ENCODE data around the gene GRIN1. TPM values are rescaled to one million over a fixed set of nuclear protein-coding genes. Genes with fewer than 3 reads are reported as not detected.

Gene GRIN1
- total RNA-seq, 1 donor from 2014 or later = 29.8 TPM

DNA sequence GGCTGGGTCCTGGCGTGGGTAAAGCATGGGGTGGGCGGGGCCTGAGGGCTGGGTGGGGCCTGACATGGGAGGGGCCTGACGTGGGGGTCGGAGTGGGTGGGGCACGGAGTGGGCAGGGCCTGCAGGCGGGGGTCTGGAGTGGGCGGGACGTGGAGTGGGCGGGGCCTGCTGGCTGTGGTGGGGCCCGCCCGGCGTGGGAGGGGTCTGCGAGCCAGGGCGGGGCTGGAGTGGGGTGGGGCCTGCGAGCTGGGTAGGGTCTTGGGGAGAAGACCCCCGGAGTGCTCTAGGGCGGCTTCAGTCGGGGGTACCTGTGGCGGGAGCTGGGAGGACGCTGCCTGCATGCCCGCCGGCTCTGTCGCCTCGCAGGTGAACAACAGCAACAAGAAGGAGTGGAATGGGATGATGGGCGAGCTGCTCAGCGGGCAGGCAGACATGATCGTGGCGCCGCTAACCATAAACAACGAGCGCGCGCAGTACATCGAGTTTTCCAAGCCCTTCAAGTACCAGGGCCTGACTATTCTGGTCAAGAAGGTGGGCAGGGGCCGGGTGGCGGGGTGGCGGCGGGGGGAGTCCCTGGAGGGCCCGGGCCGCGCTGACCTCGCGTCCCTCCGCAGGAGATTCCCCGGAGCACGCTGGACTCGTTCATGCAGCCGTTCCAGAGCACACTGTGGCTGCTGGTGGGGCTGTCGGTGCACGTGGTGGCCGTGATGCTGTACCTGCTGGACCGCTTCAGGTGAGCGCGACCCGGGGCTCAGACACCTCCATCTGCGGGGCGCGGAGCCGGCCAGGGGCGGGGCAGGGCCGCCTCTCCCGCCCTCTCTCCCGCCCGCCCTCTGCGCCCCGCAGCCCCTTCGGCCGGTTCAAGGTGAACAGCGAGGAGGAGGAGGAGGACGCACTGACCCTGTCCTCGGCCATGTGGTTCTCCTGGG is 22.9 kb downstream of the GRIN1 start:
- DNase-seq (ENCODE audit: low spot score in 2 of 2) (no peak), FAIRE-seq (no peak)

DNA sequence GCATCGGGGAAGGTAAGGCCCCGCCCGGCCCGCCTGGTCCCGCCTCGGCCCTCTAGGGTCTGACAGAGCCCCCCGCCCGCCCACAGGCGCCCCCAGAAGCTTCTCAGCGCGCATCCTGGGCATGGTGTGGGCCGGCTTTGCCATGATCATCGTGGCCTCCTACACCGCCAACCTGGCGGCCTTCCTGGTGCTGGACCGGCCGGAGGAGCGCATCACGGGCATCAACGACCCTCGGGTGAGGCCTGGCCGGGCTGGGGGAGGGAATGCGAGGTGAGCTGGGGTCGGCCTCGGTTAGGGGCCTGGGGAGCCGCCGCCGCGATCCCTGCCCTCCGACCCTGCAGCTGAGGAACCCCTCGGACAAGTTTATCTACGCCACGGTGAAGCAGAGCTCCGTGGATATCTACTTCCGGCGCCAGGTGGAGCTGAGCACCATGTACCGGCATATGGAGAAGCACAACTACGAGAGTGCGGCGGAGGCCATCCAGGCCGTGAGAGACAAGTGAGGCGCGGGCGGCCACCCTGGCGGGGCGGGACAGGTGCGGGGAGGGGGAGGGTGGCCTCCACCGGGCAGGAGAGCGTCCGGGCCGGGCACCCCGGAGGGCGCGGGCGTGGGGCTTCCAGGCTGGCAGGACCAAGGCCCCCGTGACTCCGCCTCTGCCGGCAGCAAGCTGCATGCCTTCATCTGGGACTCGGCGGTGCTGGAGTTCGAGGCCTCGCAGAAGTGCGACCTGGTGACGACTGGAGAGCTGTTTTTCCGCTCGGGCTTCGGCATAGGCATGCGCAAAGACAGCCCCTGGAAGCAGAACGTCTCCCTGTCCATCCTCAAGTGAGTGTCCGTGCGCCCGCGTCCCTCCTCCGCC is 23.8 kb downstream of the GRIN1 start:
- DNase-seq (ENCODE audit: low spot score in 2 of 2) = no peak
- no peak for FAIRE-seq

DNA sequence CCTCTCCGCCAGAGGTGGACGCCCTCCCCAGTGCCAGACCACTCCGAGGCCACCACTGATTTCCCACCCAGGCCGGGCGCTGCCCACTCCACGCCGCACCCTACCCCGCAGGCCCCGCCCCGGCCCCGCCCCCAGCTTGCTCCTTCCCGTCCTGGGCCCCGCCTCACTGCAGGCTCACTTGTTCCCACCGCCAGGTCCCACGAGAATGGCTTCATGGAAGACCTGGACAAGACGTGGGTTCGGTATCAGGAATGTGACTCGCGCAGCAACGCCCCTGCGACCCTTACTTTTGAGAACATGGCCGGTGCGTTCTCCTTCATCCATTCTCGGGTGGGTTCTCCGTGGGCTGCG is 24.4 kb downstream of the GRIN1 start:
- FAIRE-seq (no peak), DNase-seq (ENCODE audit: low spot score in 2 of 2) (no peak)

DNA sequence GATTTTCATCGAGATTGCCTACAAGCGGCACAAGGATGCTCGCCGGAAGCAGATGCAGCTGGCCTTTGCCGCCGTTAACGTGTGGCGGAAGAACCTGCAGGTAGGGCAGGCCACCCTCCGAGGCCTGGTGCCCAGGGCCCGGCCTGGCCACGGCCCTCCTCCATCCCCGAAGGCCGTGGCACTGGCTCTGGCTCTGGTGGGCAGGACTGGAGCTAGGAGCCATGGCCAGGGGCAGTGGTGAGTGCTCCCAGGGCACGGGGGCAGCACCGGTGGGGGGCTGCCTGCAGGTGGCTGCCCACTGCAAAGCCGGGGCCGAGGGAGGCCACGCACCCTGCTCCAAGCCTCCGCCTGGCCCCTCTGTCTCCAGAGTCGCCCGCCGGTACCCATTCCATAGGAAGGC is 24.9 kb downstream of the GRIN1 start:
- DNase-seq (ENCODE audit: low spot score in 2 of 2) = no peak
- FAIRE-seq = no peak

DNA sequence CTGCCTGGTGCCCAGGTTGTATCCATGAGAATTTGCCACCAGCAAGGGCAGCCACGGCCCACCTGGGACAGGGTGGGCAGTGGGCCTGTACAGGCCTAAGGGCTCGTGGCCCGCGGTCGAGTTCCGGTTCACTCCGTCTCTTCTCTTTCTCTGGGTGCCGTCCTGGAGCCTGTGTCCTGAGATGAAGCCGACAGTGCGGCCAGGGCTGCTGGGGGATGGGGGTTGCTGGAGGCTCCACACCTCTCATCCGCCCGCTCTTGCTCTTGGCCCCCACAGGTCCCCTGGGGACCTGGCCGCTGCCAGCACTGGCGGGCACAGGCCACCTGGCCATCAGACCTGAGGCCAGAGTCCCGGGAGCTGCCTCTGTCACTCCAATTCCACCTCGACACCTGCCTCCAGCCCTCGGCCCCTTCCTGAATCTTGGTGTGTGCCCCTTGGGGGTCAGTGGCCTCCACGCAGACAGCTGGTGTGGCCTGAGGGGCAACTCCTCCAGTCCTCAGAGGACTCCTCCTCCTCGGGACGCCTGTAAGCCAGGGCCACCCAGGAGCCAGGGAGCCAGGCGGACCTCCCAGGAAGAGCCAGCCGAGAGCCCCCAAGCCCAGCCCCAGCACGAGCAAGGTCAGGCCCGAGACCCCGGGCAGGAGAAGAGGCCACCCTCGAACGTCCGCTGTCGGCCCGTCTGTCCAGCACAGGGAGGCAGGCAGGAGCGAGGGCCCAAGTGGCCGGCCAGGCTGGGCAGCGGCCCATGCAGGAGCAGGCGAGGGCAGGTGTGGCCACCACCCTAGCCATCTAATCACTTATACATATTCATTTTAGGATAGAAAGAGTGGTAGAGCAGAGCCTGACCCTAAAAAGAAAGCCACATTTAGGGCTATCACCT is 25.7 kb downstream of the GRIN1 start:
- FAIRE-seq (no peak), DNase-seq (ENCODE audit: low spot score in 2 of 2) (no peak)

DNA sequence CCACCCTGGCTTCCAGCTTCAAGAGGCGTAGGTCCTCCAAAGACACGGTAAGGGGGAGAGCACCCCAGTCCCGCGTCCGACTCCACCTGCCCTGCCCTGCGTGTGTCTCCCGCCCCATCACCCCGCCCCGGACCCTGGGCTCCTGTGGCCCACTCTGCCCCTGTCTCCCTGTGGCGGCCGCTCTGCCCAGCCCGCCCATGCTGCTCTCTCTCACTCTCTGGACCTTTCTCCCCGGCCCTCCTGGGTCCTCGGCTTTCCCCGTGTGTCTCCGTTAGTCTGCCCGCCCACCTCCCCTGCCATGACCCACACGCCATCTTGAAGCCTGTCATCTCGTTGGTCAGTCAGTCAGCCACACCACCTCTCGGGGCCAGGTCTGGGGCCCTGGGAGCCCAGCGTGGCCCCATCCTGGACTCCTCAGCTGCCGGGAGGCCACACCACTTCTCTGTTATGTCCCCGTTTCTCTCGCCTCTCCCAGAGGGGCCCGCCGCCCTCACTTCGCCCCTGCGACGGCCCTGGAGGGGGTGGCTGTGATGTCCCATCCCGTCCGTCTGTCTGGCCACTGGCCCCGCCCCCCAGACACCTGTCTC is 26.4 kb downstream of the GRIN1 start:
- FAIRE-seq (no peak), DNase-seq (ENCODE audit: low spot score in 2 of 2) (no peak)

DNA sequence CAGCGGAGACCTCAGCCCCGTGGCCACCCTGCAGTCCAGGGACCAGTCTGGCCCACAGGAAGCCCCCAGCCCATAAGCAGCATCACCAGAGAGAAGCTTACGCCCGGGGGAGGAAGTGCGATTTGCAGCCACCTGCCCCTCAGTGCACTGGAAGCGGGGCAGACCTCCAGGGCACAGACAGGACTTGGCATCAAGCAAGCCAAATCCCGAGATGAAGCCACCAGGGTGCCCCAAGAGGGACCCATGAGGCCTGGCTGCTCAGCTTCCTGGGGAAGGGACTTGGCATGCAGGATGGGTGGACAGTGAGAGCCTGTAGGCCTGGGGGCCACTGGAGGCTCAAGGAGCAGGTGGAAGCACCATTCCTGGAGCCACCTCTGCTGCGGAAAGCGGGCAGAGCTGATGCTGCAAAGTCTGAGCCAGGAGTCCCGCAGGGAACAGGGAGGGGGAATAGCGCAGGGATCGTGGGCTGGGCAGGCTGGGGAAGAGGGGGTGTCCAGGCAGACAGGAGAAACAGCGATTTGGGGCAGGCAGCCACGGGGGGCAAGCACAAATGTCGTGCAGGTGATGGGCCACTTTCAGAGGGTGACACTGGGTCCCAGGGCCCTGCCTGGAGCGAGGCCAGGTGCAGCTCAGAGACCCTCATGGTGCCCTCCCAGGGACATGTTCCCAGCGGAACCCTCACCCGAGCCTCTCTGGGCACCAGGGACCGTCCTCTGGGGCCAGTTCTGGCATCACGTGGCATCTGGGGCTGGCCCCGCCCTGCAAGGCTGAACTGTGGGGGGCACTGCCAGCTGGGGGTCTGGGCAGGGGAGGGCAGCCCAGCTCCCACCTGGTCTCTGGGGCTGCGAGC is 27.7 kb downstream of the GRIN1 start:
- no peak for FAIRE-seq
- no peak for DNase-seq (ENCODE audit: low spot score in 2 of 2)

DNA sequence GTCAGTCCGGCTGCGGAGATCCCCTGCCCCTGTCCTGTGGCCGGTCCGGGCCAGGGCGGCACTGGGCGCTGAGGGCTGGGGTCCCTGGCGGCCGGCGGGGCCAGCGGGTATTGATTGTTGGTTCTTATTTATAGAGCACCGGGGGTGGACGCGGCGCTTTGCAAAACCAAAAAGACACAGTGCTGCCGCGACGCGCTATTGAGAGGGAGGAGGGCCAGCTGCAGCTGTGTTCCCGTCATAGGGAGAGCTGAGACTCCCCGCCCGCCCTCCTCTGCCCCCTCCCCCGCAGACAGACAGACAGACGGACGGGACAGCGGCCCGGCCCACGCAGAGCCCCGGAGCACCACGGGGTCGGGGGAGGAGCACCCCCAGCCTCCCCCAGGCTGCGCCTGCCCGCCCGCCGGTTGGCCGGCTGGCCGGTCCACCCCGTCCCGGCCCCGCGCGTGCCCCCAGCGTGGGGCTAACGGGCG is 28.4 kb downstream of the GRIN1 start:
- DNase-seq (ENCODE audit: low spot score in 2 of 2) (no peak), FAIRE-seq (no peak)

DNA sequence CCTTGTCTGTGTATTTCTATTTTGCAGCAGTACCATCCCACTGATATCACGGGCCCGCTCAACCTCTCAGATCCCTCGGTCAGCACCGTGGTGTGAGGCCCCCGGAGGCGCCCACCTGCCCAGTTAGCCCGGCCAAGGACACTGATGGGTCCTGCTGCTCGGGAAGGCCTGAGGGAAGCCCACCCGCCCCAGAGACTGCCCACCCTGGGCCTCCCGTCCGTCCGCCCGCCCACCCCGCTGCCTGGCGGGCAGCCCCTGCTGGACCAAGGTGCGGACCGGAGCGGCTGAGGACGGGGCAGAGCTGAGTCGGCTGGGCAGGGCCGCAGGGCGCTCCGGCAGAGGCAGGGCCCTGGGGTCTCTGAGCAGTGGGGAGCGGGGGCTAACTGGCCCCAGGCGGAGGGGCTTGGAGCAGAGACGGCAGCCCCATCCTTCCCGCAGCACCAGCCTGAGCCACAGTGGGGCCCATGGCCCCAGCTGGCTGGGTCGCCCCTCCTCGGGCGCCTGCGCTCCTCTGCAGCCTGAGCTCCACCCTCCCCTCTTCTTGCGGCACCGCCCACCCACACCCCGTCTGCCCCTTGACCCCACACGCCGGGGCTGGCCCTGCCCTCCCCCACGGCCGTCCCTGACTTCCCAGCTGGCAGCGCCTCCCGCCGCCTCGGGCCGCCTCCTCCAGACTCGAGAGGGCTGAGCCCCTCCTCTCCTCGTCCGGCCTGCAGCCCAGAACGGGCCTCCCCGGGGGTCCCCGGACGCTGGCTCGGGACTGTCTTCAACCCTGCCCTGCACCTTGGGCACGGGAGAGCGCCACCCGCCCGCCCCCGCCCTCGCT is 29.0 kb downstream of the GRIN1 start:
- no peak for DNase-seq (ENCODE audit: low spot score in 2 of 2)
- FAIRE-seq = no peak

DNA sequence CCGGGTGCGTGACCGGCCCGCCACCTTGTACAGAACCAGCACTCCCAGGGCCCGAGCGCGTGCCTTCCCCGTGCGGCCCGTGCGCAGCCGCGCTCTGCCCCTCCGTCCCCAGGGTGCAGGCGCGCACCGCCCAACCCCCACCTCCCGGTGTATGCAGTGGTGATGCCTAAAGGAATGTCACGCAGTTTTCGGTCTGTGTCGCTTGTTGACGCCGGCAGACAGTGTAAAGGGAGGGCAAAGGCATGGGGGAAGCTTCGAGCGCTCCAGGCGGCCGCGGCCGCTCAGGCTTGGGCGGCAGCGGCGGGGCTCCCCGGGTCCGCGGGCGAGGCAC is 29.6 kb downstream of the GRIN1 start:
- no peak for FAIRE-seq
- DNase-seq (ENCODE audit: low spot score in 2 of 2) = no peak

DNA sequence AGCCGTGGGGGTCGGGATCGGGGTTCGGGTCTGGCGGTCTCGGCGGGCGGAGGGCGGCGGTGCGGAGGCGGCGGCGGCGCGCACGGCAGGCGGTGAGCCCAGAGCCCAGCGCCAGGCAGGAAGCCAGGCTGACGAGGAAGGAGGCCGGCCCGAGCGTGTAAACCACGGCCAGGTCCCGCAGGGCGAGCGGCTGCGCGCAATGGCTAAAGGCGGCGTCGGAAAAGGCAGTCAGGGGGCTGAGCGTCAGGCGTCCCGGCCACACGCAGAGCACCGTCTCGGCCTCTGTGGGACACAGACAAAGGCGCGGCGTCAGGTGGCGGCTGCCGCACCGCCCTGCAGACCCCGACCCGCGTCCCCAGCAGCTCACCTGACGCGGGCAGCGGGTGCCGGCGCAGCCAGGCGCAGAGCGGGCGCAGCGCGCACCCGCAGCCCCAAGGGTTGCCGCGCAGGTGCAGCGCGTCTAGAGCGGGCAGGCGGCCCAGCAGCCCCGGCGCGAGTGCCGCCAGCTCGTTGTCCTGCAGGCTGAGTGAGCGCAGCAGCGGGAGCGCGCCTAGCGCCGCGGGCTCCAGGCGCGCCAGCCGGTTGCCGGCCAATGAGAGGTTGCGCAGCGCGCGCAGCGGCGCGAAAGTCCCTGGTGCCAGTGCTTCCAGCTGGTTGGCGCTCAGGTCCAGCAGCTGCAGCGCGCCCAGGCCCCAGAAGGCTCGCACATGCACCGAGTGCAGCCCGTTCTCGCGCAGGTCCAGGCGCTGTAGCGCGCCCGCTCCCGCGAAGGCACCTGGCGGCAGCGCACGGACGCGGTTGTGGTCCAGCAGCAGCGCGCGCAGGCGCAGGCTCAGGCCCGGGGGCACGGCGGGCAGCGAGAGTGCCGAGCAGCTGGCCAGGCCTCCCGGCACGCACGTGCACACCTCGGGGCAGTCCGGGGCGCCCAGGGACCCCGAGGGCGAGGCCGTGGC is 30.2 kb downstream of the GRIN1 start:
- DNase-seq (ENCODE audit: low spot score in 2 of 2) = no peak
- no peak for FAIRE-seq

DNA sequence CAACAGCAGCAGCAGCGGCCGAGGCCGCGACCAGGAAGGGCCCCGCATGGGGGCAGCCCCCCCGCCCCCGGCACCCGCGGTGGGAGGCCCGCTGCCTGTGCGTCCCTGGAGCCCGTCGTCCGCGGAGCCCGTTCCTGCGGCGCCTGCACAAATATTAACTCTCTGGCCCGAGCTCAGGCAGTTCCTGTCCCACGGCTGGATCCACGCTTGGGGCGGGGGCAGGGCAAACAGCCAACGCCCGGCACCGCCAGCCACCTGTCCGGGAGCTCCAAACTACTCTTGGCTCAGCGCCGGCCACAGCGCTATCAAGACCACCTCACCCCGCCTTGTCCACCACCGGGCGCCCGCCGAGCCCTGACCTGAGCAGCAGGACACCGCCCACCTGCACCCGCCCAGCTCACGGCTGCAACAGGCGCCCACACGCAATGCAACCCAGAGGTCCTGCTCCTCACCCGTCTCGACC is 31.0 kb downstream of the GRIN1 start, which contains the start of gene LRRC26:
Gene LRRC26 (minus strand): TSS at position 156 of the 463 bp plus-strand sequence. CDS start 108 bp downstream, at position 48.
- no peak for DNase-seq (ENCODE audit: low spot score in 2 of 2)
- FAIRE-seq = no peak

DNA sequence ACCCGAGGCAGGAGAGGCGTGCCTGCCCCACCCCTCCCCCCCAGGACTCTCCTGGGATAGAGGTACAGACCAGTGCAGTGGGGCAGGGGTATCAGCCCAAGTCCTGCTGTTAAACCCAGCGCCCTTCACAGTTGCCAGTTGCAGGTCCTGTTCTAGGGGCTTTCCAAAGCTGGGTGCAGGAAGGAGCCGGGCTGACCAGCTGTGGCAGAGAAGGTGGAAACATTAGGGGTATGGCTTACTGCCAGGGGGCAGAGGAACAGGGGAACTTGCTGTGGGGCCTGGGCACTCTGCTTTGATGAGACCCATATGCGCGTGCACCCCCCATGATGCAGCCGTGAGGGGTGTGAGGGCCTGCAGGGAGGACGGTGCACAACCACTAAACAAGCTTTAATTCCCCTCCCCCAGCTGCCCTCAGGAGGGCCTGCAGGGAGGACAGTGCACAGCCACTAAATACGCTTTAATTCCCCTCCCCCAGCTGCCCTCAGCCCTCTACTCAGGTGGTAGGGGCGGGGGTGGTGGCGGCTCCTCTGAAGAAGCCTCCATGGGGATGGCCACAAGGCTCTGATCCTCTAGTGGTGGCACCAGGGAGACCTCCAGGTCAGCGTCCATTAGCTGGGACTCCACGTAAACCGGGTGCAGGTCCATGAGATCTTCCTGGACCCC is 31.7 kb downstream of the GRIN1 start:
- DNase-seq (ENCODE audit: low spot score in 2 of 2) (no peak), FAIRE-seq (no peak)

DNA sequence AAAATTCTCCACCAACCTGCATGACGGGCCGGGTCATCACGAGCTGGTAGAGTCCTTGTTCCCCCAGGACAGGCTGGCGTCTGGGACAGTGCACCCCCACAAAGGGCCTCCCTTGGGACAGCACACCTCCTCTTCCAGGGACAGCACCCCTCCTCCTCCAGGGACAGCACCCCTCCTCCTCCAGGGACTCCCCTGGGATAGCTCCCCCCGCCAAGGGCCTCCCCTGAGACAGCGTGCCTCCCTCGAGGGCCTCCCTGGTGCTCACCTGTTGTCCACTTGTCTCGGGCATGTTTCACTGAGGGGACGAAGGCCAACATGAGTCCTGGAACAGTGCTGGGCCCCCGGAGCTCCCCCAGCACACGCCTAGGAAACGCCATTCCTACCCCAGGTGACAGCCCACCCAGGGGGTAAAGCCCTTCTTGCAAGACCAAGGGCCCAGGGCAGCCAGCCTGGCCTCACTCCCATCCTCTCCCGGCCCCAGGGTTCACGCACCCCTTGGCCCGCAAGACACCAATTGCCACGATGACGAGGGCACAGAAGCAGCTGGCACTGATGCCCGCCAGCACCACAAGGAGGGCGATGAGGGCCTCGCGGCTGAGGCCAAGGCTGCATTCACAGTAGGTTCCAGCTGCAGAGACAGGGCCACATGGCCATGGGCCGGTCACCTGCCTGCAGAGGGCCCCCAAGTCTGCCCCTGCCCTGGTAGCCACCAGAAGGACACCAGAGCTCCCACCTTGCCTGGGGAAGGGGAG is 32.4 kb downstream of the GRIN1 start:
- DNase-seq (ENCODE audit: low spot score in 2 of 2) (no peak), FAIRE-seq (no peak)

DNA sequence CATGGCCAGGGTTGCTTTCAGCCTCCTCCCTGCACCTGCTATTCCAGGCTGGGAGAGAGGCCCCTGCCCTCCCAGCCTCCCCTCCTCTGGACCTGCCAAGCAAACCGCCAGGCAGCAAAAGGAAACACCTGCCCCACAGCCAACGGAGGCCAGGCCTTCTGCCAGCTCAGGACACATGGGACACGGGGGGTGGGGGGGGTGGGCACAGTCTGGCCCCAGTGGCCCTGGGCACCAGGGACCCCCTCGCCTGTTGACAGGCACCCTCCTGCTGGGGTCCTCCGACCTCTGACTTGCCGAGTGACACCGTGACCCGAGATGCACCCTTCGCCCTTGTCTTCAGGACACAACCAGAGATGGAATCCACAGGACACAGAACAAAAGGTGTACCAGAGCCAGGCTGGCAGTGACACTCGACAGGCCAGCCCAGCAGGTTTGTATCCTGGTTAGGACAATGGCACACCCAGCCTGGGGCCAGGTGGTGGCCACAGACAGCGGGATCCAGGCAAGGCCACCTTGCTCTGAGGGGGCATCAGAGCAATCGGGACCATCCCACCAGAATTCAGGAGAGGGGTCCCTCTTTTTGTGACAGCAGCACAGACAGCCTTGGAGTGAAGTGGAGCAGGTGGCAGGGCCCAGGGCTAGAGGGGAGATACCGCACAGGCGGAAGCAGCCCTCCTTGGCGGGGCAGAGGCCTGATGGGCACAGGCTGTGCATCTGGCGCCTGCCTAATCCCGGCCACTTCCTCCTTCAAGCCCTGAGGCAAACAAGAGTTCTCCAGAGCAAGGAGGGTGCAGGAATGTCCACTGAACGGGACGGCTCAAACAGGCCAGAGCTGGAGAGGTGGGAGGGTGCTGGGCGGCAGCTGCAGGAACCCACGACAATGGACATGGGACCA is 34.2 kb downstream of the GRIN1 start:
- FAIRE-seq (no peak), DNase-seq (ENCODE audit: low spot score in 2 of 2) (no peak)

Data from frontal cortex (tissue), 4 donors.